ENCODE measurements around the gene NENF. TPM values are rescaled to one million over a fixed set of nuclear protein-coding genes. Genes with fewer than 3 reads are reported as not detected.

The NENF gene
- total and polyA plus RNA-seq, 10 of the 15 experiments (the other 5 are each of a cell fraction or from before 2014, with no cell fraction given): 5.1 to 83.4 (median 42.7) TPM

DNA sequence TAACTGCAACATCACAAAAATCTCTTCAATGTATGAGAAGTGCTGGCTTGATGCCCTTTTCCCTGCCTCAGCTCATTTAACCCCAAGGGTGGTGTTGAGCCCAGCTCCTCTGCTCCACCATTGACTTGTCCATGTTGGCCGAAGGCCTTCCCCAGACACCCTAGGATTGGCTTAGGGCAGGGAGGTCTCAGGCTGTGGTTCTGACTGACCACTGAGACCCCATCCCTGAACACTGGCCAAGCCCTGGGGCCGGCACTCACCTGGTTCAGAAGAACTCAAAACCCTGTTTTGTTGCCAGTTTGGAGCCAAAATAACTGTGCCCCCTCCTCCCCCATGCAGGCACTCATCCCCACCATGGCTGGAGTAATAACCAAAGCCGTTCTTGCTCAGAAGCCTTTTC is 38.6 kb downstream of the NENF start (continued):
- TF ChIP-seq, protein P1, sequence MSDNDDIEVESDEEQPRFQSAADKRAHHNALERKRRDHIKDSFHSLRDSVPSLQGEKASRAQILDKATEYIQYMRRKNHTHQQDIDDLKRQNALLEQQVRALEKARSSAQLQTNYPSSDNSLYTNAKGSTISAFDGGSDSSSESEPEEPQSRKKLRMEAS (IDR thresholded peaks at IDR 0.05; ENCODE audit: low read depth, low read length): no peak
- no peak for TF ChIP-seq ZNF384 (IDR thresholded peaks at IDR 0.05; ENCODE audit: borderline replicate concordance, low read depth, low read length)
- no peak for TF ChIP-seq SRF (IDR thresholded peaks at IDR 0.05; ENCODE audit: low read depth in 2 of 2, low read length in 2 of 2)
- TF ChIP-seq BHLHE40 (IDR thresholded peaks at IDR 0.05; ENCODE audit: borderline replicate concordance in 1 of 2, low read depth in 2 of 2, low read length in 1 of 2): no peak

DNA sequence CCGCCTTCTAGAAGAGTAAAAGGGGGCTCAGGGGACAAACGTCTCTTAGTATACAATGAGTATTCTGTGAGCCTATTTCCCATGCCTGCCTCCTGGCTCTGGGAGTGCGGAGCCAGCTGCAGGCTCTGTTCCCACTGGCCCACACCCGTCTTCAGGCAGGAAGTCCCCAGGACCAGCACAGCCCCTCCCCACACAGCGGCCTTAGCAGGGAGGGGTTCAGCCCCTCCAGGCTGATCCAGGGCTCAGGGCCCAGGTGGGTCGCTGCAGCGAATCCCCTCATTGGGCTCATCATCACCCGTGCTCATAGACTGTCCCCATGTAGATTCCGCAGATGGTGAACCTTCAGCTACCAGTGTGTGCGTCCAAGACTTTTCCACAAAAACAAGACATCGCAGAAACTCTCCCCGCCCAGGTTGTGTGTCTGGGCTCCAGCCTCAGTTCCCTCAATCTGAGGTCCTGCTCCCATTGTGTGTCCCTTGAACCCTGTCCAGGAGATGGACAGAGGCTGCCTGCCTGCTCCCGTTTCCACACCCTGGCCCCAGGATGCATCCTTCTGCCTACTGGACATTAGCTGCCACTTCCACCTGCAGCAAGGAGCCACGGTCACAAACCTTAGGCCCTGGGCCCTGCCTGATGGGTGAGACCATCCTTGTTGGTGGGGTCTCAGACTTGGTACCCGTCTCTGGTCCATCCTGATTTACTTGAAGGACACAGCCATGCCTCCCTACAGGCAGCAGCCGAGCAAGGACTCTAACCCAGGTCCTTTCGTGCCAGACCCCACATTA is 39.4 kb downstream of the NENF start:
- RAD21 ChIA-PET (ENCODE audit: unreplicated experiment): no interaction called here

More for the DNA sequence above, 39.4 kb downstream of the NENF start:
- peaks cover 3% of the 10 kb centered on the region; the same call in 1 of the 2 replicates for H3K4me1 ChIP-seq (ENCODE audit: control insufficient read depth, insufficient read depth, low read length)
- SMC1A ChIA-PET (ENCODE audit: uncharacterized antibody, unreplicated experiment): interaction anchor here (0.7 kb wide), 1 partner anchor 221 kb away, joined by 3 read pairs; no protein-coding TSS in a partner anchor
- H2AFZ ChIP-seq (ENCODE audit: control insufficient read depth, low read depth, low read length): no peak overlapping the region
- CTCF ChIA-PET: interaction anchor here (1.1 to 6.8 kb wide), 2 partner anchors 15 to 310 kb away, joined by 5 to 34 read pairs; no protein-coding TSS in a partner anchor
- WGBS (ENCODE audit: insufficient coverage, insufficient replicate concordance, low lambda C conversion rate, missing lambda C conversion rate): 64% methylated on average over 17 of the region's 17 CpGs
- intact Hi-C loops (cut with micrococcal nuclease; ENCODE audit: unreplicated experiment): loop anchor here (10.0 kb wide), 1 partner anchor 283 kb away; no protein-coding TSS in a partner anchor
- H3K4me2 ChIP-seq (ENCODE audit: control insufficient read depth, insufficient read depth): no peak overlapping the region
- no peak overlapping the region for H3K27ac ChIP-seq (ENCODE audit: control insufficient read depth, insufficient read depth)
- no peaks in the 10 kb centered on the region for H4K20me1 ChIP-seq (ENCODE audit: control insufficient read depth, insufficient read depth)
- DNase-seq (ENCODE audit: low read depth, low spot score) (no peak), ATAC-seq (no peak), FAIRE-seq (no peak)
- TF ChIP-seq TCF3 (IDR thresholded peaks at IDR 0.05; ENCODE audit: borderline replicate concordance, insufficient read depth, low read depth, low read length) (no peak), RB1 (IDR thresholded peaks at IDR 0.05; ENCODE audit: borderline replicate concordance) (no peak), POU2F2 (IDR thresholded peaks at IDR 0.05; ENCODE audit: borderline replicate concordance, low read depth, low read length) (no peak), ATF7 (IDR thresholded peaks at IDR 0.05; ENCODE audit: low read depth) (no peak)
- TF ChIP-seq, protein P2, sequence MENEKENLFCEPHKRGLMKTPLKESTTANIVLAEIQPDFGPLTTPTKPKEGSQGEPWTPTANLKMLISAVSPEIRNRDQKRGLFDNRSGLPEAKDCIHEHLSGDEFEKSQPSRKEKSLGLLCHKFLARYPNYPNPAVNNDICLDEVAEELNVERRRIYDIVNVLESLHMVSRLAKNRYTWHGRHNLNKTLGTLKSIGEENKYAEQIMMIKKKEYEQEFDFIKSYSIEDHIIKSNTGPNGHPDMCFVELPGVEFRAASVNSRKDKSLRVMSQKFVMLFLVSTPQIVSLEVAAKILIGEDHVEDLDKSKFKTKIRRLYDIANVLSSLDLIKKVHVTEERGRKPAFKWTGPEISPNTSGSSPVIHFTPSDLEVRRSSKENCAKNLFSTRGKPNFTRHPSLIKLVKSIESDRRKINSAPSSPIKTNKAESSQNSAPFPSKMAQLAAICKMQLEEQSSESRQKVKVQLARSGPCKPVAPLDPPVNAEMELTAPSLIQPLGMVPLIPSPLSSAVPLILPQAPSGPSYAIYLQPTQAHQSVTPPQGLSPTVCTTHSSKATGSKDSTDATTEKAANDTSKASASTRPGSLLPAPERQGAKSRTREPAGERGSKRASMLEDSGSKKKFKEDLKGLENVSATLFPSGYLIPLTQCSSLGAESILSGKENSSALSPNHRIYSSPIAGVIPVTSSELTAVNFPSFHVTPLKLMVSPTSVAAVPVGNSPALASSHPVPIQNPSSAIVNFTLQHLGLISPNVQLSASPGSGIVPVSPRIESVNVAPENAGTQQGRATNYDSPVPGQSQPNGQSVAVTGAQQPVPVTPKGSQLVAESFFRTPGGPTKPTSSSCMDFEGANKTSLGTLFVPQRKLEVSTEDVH (IDR thresholded peaks at IDR 0.05; ENCODE audit: low read depth, partially characterized antibody): no peak
- no peak overlapping the region for H3K4me3 ChIP-seq
- H3K27me3 ChIP-seq (replicated peaks in 1 of 2; ENCODE audit: control insufficient read depth in 2 of 2, insufficient read depth in 2 of 2, low read length in 1 of 2): no peaks in the 10 kb centered on the region
- no peaks in the 10 kb centered on the region for H3K9me3 ChIP-seq (replicated peaks; ENCODE audit: control insufficient read depth, insufficient read depth, low read length)
- no peak overlapping the region for H3K9ac ChIP-seq (ENCODE audit: control insufficient read depth, insufficient read depth, low read length)
- in situ Hi-C loops (cut with MboI): no loop called here
- BruUV-seq (replicated peaks): no TSS peak
- H3K36me3 ChIP-seq (ENCODE audit: control insufficient read depth in 2 of 2, insufficient read depth in 2 of 2, low read length in 1 of 2): no peaks in the 10 kb centered on the region
- POLR2A ChIA-PET: no interaction called here
- no peaks in the 10 kb centered on the region for H3K79me2 ChIP-seq (ENCODE audit: control insufficient read depth, insufficient read depth, low read length)

Data from GM12878 (cell line).